Adipocyte (in vitro differentiated cells): Measurements from ENCODE around the gene DTNBP1.

Experiments
- DNase-seq: peaks from one replicate; pipeline ENCODE4 v3.0.0-alpha.2; 2015; ENCODE audit warnings: low read depth
- H3K27me3 ChIP-seq: replicated peaks from 2 replicates; pipeline ENCODE4 v1.7.0; 2013; ENCODE audit warnings: mild to moderate bottlenecking, low read length, moderate library complexity; ENCODE audit not compliant: control insufficient read depth, insufficient read depth
- H3K36me3 ChIP-seq: 2 replicates; pipeline ENCODE4 v1.7.0; 2013; ENCODE audit warnings: low read length, mild to moderate bottlenecking, moderate library complexity; ENCODE audit not compliant: control insufficient read depth, insufficient read depth, severe bottlenecking
- H3K4me1 ChIP-seq: 2 replicates; pipeline ENCODE4 v1.7.0; 2013; ENCODE audit warnings: mild to moderate bottlenecking, low read length, moderate library complexity; ENCODE audit not compliant: control insufficient read depth, insufficient read depth
- H3K4me3 ChIP-seq: 2 replicates; pipeline ENCODE4 v1.7.0; 2013; ENCODE audit warnings: mild to moderate bottlenecking, low read length, moderate library complexity
- H3K9ac ChIP-seq: 2 replicates; pipeline ENCODE4 v1.7.0; 2013; ENCODE audit warnings: mild to moderate bottlenecking, low read length, moderate library complexity
- H3K9me3 ChIP-seq: 2 replicates; pipeline ENCODE4 v1.7.0; 2013; ENCODE audit warnings: mild to moderate bottlenecking, low read length, moderate library complexity; ENCODE audit not compliant: control insufficient read depth

DTNBP1 gene

DNA sequence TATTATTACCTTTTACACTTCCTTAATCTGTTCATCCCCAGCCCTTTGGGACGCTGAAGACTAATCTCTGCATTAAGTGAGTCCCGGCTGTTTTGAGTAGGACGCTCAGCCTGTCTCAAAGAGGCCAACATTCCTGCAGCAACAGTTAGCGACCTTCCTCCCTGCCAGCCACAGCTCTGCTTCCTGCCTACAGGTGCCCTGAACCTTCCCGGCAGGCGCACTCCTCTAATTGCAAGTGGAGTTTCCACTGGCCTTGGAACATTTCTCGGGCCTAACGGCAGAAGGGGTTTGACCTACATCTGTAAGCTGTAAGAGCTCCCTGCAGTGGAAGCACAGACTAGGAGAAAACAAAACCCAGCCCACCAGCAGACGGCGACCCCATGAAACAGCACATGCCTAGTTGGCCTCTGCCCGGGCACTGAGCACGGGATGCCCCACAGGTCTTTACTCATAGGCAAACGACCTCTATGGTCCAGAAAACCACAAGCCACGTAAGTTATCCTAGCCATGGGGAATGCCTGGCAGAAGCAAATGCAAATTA is 137.9 kb downstream of the DTNBP1 start:
- Histone ChIP-seq H3K9me3 (peaks cover 5% of the 10 kb centered on the region), H3K9ac (no peak overlapping the region), H3K36me3 (peaks cover 47% of the 10 kb centered on the region), H3K27me3 (no peaks in the 10 kb centered on the region), H3K4me3 (no peak overlapping the region), H3K4me1 (peaks cover 11% of the 10 kb centered on the region)
- no peak for DNase-seq

DNA sequence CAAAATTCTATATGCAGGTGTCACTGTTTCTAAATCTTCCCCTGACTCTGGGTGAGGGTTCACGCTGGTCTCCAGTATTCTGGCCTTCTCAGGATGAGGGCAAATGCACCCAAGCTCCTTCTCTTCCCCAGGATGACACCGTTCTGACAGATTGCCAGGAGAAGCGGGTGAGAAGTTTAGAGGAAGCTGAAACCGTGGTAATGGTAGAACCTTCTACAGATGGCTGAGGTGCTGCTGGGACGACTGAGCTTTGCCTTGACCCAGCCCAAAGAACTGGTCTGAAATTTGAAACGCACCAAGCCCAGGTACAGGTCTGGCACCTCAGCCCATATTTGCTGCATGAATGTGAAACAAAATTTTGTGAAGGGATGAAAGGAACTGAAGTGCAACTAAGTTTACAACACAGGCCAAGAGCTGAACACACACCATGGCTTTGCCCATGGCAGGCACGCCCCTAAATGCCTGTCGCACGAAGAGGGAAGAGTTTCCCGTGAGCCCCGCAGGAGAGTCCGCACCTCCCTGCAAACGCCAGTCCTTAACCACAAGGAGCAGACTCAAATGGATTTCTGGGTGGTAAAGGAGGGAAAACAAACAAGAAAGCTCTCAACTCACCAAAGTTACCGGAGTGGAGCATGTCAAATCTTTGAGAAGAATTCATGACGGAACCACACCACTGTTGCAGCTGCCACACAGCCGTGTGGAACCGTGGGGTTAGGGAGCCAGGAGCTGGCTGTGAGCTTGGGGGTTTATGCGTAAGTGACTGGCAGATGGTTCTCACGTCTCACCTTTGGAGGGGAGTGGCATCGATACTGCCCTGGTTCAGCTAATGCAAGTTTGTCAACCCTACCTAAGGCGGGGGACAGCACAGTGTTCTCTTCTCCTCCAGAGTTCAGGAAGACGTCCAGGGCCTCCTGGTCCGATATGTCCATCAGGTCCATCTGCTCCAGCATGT is 138.9 kb downstream of the DTNBP1 start:
- no peaks in the 10 kb centered on the region for H3K27me3 ChIP-seq
- no peak overlapping the region for H3K9ac ChIP-seq
- peaks cover 57% of the 10 kb centered on the region for H3K36me3 ChIP-seq

DNA sequence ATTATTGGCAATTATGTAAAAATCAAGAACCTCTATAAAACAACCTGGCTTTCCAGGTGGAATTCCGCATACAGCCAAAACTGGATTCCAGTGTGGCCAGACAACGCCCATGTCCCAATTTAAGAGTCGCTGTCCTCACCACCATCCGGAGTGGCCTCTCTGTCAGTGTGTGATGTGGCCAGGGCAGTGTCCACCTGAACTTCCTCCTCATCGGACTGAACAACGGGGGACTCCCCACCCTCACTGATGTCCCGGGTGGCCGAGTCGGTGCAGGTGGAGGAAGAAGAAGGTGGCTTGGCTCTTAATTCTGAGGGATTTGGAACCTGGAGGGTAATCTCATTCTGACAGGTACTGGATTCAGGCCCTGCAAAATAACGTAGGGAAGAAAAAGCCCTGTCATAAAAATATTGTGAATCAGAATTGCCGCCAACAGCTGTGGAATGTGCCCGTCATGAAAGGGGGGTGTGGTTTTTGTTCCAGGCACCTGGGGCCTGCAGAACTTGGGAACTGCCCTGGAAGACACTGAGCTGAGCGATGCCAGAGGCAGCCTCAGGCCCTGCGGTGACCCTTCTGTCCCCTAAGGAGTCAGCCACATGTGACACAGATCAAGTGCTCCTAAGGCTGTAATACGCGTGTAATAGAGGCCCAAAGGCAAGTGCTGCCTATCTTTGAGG is 139.8 kb downstream of the DTNBP1 start:
- Histone ChIP-seq H3K27me3 (no peaks in the 10 kb centered on the region), H3K4me3 (no peak overlapping the region), H3K36me3 (peaks cover 60% of the 10 kb centered on the region), H3K9me3 (peaks cover 3% of the 10 kb centered on the region), H3K9ac (no peak overlapping the region), H3K4me1 (peaks cover 11% of the 10 kb centered on the region)
- DNase-seq: no peak

More for the DNA sequence above, 138.9 kb downstream of the DTNBP1 start:
- peaks cover 5% of the 10 kb centered on the region for H3K9me3 ChIP-seq
- DNase-seq: no peak
- H3K4me1 ChIP-seq: peaks cover 11% of the 10 kb centered on the region
- no peak overlapping the region for H3K4me3 ChIP-seq

DNA sequence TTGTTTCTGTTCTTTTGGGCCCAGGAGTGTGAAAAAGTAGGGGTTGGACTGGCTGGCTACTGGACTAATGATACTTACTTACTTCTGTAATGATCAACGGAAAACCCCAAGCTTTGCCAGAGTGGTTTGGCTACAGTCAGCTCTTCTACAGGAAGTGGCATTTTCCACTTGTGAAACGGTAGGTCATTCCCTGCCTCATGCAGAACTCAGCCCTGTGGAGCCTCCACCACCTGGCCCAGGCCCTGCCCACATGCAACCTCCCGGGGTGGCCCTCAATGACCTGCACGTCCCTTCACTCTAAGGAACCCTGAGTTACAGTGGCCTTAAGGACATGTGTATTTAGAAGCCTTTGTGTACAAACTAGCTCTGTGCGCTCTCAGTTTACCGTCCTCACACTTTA is 140.4 kb downstream of the DTNBP1 start:
- Histone ChIP-seq H3K9ac (no peak overlapping the region), H3K9me3 (no peaks in the 10 kb centered on the region), H3K27me3 (no peaks in the 10 kb centered on the region), H3K36me3 (peaks cover 60% of the 10 kb centered on the region), H3K4me3 (no peak overlapping the region), H3K4me1 (peaks cover 11% of the 10 kb centered on the region)
- DNase-seq: no peak

DNA sequence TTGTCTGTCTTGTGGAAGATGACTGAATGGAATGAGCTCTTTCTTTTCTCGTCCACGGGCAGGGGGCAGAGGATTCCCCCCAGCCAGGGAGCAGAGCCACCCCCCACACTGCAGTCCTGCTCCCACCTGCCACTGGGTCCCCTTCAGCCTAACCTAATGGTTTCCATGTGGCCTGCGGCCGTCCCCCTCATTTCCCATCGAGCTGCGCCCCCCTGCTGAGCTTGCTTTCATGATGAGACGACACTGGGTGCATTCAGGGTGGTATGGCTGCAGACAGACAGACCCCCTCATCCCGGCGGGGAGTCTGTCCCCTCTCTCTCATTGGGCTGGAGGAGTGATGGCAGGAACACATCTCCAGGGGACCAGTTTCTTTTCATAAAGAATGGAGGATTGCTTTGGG is 140.8 kb downstream of the DTNBP1 start:
- H3K9ac ChIP-seq: no peak overlapping the region
- peaks cover 63% of the 10 kb centered on the region for H3K36me3 ChIP-seq
- H3K9me3 ChIP-seq: no peaks in the 10 kb centered on the region
- no peak for DNase-seq
- H3K27me3 ChIP-seq: no peaks in the 10 kb centered on the region
- peaks cover 11% of the 10 kb centered on the region for H3K4me1 ChIP-seq
- no peak overlapping the region for H3K4me3 ChIP-seq

DNA sequence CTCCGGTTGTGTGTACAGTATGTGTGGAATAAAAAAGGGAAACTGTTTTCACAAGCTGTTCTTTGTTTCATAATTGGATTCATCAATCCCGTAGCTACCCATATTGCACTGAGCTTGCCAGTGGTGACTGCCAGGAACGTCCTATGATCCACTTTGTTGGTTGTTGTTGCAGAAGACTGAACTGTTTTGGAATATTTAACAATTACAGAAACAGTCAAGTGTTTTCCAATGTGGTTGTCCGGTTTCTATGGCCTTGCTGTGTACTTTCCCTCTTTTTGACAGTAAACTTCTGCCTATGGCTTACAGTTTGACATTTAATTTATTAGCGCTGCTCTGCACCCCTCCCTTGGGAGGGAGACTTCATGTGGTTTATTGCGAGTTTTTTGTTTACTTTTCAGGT is 141.2 kb downstream of the DTNBP1 start:
- Histone ChIP-seq H3K27me3 (no peaks in the 10 kb centered on the region), H3K36me3 (peaks cover 66% of the 10 kb centered on the region), H3K9me3 (no peaks in the 10 kb centered on the region), H3K9ac (no peak overlapping the region), H3K4me1 (peaks cover 11% of the 10 kb centered on the region), H3K4me3 (no peak overlapping the region)
- DNase-seq: no peak

DNA sequence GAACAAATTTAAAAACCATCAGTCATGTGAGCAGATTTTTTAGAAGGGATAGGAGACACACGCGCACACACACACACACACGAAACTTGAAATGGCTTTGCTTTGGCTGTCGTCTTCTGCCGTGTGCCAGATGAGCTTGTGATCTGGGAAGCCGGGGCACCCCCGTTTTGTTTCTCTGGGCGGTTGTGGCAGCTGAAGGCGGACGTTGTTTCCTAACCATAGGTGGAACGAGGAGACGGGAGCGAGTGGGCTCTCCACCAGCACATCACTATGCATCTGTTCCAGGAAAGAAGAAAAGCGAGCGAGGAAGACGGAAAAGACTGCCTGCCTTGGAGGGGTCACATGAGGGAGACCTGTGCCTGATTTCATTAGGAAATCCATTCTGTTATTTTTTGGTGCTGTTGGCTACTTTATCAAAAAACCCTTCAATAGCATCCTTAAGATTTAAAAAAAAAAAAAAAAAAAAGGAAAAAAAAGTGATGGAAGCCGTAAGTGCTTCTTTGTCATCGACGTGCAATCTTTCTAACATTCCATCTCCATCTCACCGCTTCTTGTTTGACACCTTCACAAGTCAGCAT is 142.1 kb downstream of the DTNBP1 start:
- Histone ChIP-seq H3K9ac (no peak overlapping the region), H3K9me3 (no peaks in the 10 kb centered on the region), H3K36me3 (peaks cover 71% of the 10 kb centered on the region), H3K4me3 (no peak overlapping the region), H3K4me1 (peaks cover 11% of the 10 kb centered on the region), H3K27me3 (no peaks in the 10 kb centered on the region)
- no peak for DNase-seq

DNA sequence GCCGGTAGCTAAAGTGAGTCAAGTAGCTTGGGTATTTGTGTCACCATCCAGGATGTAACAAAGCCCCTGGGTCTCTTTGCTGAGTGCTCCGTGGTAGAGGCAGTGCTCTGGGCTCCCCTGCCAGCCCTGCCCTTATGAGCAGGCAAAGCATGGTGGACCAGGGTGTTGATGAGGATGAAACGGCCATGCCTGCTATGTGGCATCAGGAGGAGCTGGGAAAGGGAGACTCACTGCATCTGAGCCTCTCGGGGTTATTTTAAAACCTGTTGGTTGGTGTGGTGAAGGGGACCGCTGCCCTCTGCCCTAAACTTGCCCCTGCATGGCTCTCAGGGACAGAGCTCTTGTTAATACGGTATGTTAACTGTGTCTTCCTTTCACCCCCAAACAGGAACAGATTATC is 143.1 kb downstream of the DTNBP1 start:
- Histone ChIP-seq H3K36me3 (peaks cover 79% of the 10 kb centered on the region), H3K27me3 (no peaks in the 10 kb centered on the region), H3K4me3 (no peak overlapping the region), H3K9ac (no peak overlapping the region), H3K4me1 (peaks cover 11% of the 10 kb centered on the region), H3K9me3 (no peaks in the 10 kb centered on the region)
- DNase-seq: no peak

DNA sequence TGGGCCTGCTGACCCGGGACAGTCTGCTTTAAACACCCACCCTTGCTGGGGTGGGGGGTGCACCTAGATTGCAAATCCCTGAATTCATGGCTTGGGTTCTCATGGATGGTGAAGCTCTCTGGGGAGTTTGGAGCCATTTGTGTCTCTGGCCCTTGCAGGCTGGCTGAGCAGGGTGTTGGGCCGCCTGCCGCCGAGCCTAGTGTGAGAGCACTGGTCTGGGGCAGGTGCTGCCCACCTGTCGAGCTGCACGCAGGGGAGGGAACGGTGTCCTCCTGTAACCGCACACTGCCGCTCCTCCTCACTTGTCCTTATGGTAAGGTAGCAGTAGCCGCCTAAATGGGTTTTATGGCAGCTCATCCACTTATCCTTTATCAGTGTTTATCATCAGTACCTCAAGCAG is 143.9 kb downstream of the DTNBP1 start:
- peaks cover 79% of the 10 kb centered on the region for H3K36me3 ChIP-seq
- no peak overlapping the region for H3K4me3 ChIP-seq
- H3K9me3 ChIP-seq: no peaks in the 10 kb centered on the region
- no peak for DNase-seq
- H3K27me3 ChIP-seq: no peaks in the 10 kb centered on the region
- no peak overlapping the region for H3K9ac ChIP-seq
- peaks cover 11% of the 10 kb centered on the region for H3K4me1 ChIP-seq

DNA sequence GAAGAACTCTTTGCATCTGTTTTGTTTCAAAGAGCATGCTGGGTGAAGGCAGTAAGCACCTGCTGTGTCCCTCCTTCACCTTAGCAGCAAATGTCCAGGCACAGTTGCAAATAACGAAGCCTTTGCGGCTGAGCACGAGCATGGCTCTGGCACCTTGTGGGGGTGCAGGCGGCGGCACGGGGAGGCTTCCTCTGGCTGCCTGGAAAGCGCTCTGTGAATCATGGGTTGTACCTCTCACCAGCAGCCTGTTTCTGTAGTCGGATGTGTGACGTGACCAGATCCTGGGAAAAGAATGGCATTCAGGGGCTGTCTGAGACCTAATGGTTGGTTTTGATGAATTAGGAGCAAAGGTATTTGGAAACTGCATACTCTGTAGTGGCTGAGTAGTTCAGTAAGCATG is 144.8 kb downstream of the DTNBP1 start:
- no peaks in the 10 kb centered on the region for H3K27me3 ChIP-seq
- no peaks in the 10 kb centered on the region for H3K9me3 ChIP-seq
- no peak overlapping the region for H3K4me3 ChIP-seq
- no peak overlapping the region for H3K9ac ChIP-seq
- DNase-seq: no peak
- peaks cover 76% of the 10 kb centered on the region for H3K36me3 ChIP-seq
- peaks cover 11% of the 10 kb centered on the region for H3K4me1 ChIP-seq

DNA sequence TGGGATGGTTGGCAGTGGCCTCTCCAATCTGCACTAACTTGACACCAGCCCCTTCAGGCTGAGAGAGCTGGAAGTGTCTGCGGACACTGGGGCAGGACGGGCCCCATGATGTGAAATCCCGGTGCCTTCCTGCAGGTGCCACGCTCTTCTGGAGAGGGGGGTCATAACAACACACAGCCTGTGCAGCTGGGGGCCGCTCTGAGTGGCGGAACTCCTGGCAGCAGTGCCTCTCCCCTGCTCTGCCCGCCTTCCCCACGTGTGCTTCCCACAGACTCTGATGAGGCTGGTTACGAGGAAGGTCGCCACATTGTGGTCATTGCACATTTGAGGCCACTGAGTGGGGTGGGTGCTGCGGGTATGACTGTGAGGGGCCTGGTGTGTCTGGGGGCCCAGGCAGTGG is 145.2 kb downstream of the DTNBP1 start:
- Histone ChIP-seq H3K9ac (no peak overlapping the region), H3K4me3 (no peak overlapping the region), H3K9me3 (no peaks in the 10 kb centered on the region), H3K36me3 (peaks cover 76% of the 10 kb centered on the region), H3K27me3 (no peaks in the 10 kb centered on the region), H3K4me1 (peaks cover 11% of the 10 kb centered on the region)
- DNase-seq: no peak
